Endothelial cell of umbilical vein (primary cell): ENCODE results near the gene PIEZO2. TPM values are rescaled to one million over a fixed set of nuclear protein-coding genes. Genes with fewer than 3 reads are reported as not detected.

Experiments used
- BruUV-seq: library from RNA; stranded (reverse); fragments of 400-500 nt; replicated peaks from 2 replicates; lab custom pipeline; 2021; lab: Mats Ljungman, UMichigan
- CTCF ChIA-PET: fragments of 300-600, 350-600 bp; sonication (Branson Sonifier 250); formaldehyde crosslinking; loops from one replicate; lab custom pipeline; 2021; ENCODE audit warnings: antibody characterized with exemption, inconsistent platforms; lab: Charles Lee
- POLR2A ChIA-PET: fragments of 300-600, 350-600 bp; sonication (Branson Sonifier 250); formaldehyde crosslinking; loops from one replicate; lab custom pipeline; 2021; ENCODE audit warnings: antibody characterized with exemption, inconsistent platforms; lab: Charles Lee
- DNase-seq: peaks from one replicate; pipeline ENCODE4 v3.0.0-alpha.2; 2011; ENCODE audit warnings: low read depth, low spot score
- FAIRE-seq: peaks from 2 replicates; lab custom pipeline; 2011; peaks lifted over from hg19 to GRCh38; lab: Jason Lieb, UNC
- H2AFZ ChIP-seq: 2 replicates; pipeline ENCODE4 v1.6.0; 2012; ENCODE audit warnings: low read depth, low read length, control low read depth, inconsistent platforms
- H3K27ac ChIP-seq: 2 replicates; pipeline ENCODE4 v1.5.1; 2011; ENCODE audit warnings: low read depth, mild to moderate bottlenecking, control low read depth, low read length, moderate library complexity; ENCODE audit not compliant: insufficient read depth
- H3K27me3 ChIP-seq, 2 experiments: 2 replicates each; pipeline versions ENCODE4 v1.6.0 to v1.6.1; 2011; ENCODE audit warnings: low read length in 2 of 2, mixed read lengths in 1 of 2; ENCODE audit not compliant: control insufficient read depth in 2 of 2, insufficient read depth in 2 of 2
- H3K36me3 ChIP-seq, 2 experiments: 2 replicates in 1 of 2; 3 replicates in 1 of 2; pipeline ENCODE4 v1.5.1; 2011; ENCODE audit warnings: low read length in 2 of 2, mild to moderate bottlenecking in 1 of 2, moderate library complexity in 1 of 2; ENCODE audit not compliant: control insufficient read depth in 2 of 2, insufficient read depth in 2 of 2; ENCODE audit errors: extremely low read depth in 1 of 2
- H3K4me1 ChIP-seq: 3 replicates; pipeline ENCODE4 v1.5.1; 2011; ENCODE audit warnings: mild to moderate bottlenecking, low read length; ENCODE audit not compliant: control insufficient read depth, insufficient read depth; ENCODE audit errors: extremely low read depth
- H3K4me2 ChIP-seq: 2 replicates; pipeline ENCODE4 v1.6.1; 2011; ENCODE audit warnings: low read length, control low read depth, mixed read lengths; ENCODE audit not compliant: insufficient read depth
- H3K4me3 ChIP-seq, 3 experiments: fragments of 200-600 bp in 1 of 3; sonication (generic), shearing (Covaris generic) in 1 of 3; replicated peaks in 1 of 3; 2 replicates each; pipeline ENCODE4 v1.5.1; 2011 to 2016; ENCODE audit warnings: control low read depth in 3 of 3, low read length in 3 of 3, mild to moderate bottlenecking in 2 of 3, inconsistent platforms in 1 of 3, low read depth in 1 of 3, moderate library complexity in 1 of 3; ENCODE audit not compliant: insufficient read depth in 1 of 3
- H3K79me2 ChIP-seq: 2 replicates; pipeline ENCODE4 v1.6.0; 2012; ENCODE audit warnings: low read length, inconsistent platforms; ENCODE audit not compliant: control insufficient read depth, insufficient read depth
- H3K9ac ChIP-seq: replicated peaks from 2 replicates; pipeline ENCODE3; 2011; ENCODE audit warnings: low read length, control low read depth; ENCODE audit not compliant: insufficient read depth; ENCODE audit errors: extremely low read depth
- H3K9me1 ChIP-seq: replicated peaks from 3 replicates; pipeline ENCODE4 v1.6.0; 2011; ENCODE audit warnings: mild to moderate bottlenecking, low read length; ENCODE audit not compliant: control insufficient read depth, insufficient read depth; ENCODE audit errors: extremely low read depth
- H3K9me3 ChIP-seq: replicated peaks from 2 replicates; pipeline ENCODE4 v1.5.1; 2012; ENCODE audit warnings: low read length, inconsistent platforms; ENCODE audit not compliant: control insufficient read depth, insufficient read depth
- H4K20me1 ChIP-seq: replicated peaks from 2 replicates; pipeline ENCODE3; 2011; ENCODE audit warnings: mild to moderate bottlenecking, low read length; ENCODE audit not compliant: control insufficient read depth, insufficient read depth; ENCODE audit errors: extremely low read depth
- CTCF ChIP-seq, 2 donors: IDR thresholded peaks; 1 replicate in 1 of 2; 2 replicates in 1 of 2; pipeline ENCODE4 v1.5.1; 2011; ENCODE audit warnings: low read length in 2 of 2, mild to moderate bottlenecking in 2 of 2, moderate library complexity in 2 of 2, control low read depth in 1 of 2, inconsistent platforms in 1 of 2, low read depth in 1 of 2; ENCODE audit not compliant: insufficient read depth in 1 of 2; ENCODE audit errors: extremely low read depth in 1 of 2
- EZH2 ChIP-seq: IDR thresholded peaks from 2 replicates; pipeline ENCODE4 v1.6.1; 2012; ENCODE audit warnings: borderline replicate concordance, low read depth, mild to moderate bottlenecking, moderate library complexity, low read length, inconsistent platforms; ENCODE audit not compliant: severe bottlenecking
- FOS ChIP-seq: IDR thresholded peaks from 2 replicates; pipeline ENCODE4 v1.6.1; 2011; ENCODE audit warnings: mild to moderate bottlenecking, low read length, moderate library complexity, borderline replicate concordance; ENCODE audit not compliant: insufficient read depth
- GATA2 ChIP-seq: IDR thresholded peaks from 2 replicates; pipeline ENCODE4 v1.7.0; 2011; ENCODE audit warnings: low read depth, mild to moderate bottlenecking, moderate library complexity, mixed read lengths, low read length; ENCODE audit not compliant: insufficient read length, insufficient read depth
- JUN ChIP-seq: IDR thresholded peaks from 2 replicates; pipeline ENCODE4 v1.6.1; 2011; ENCODE audit warnings: borderline replicate concordance, low read depth; ENCODE audit not compliant: insufficient read length, insufficient read depth
- MYC ChIP-seq: IDR thresholded peaks from one replicate; pipeline ENCODE4 v1.6.1; 2011; ENCODE audit warnings: mild to moderate bottlenecking, low read depth, low read length
- POLR2A ChIP-seq: IDR thresholded peaks from 2 replicates; pipeline ENCODE4 v1.6.1; 2012; ENCODE audit warnings: low read depth, mild to moderate bottlenecking, control low read depth, low read length
- POLR2AphosphoS5 ChIP-seq: IDR thresholded peaks from 2 replicates; pipeline ENCODE4 v1.6.1; 2012; ENCODE audit warnings: low read depth, mild to moderate bottlenecking, control low read depth, low read length, moderate library complexity; ENCODE audit not compliant: insufficient read depth
- dilution Hi-C: fragments of 300-500 bp; cut with MboI; formaldehyde crosslinking; loops from one replicate; pipeline ENCODE4 v1.15.0; 2019; ENCODE audit warnings: low sequenced_read_pairs; ENCODE audit not compliant: extremely low pct_ligation_motif_present
- intact Hi-C: fragments of 100-400 bp; cut with micrococcal nuclease; formaldehyde crosslinking; loops from one replicate; pipeline ENCODE4 v1.10.0; 2022
- polyA plus RNA-seq, 4 experiments: library from polyadenylated mRNA; depleted of rRNA in 3 of 4; stranded (reverse) in 3 of 4; unstranded in 1 of 4; fragments of >200 nt; gene quantifications; 2 replicates each; pipeline versions ENCODE4 v1.2.1 to v1.2.3, GENCODE V29; 2011 to 2012; ENCODE audit warnings: missing spikeins in 1 of 4
- total RNA-seq: library from RNA; stranded (reverse); gene quantifications from 2 replicates; pipeline ENCODE4 v1.2.3, GENCODE V29; 2021
- TF ChIP-seq, protein P1 (sequence below): IDR thresholded peaks from 2 replicates; pipeline ENCODE4 v1.6.1; 2011; ENCODE audit not compliant: insufficient read depth, insufficient read length

Gene PIEZO2
- total and polyA plus RNA-seq, 2 donors (not counting 3 experiments of a cell fraction or from before 2014, with no cell fraction given), result 1.7 to 11.2 TPM

DNA sequence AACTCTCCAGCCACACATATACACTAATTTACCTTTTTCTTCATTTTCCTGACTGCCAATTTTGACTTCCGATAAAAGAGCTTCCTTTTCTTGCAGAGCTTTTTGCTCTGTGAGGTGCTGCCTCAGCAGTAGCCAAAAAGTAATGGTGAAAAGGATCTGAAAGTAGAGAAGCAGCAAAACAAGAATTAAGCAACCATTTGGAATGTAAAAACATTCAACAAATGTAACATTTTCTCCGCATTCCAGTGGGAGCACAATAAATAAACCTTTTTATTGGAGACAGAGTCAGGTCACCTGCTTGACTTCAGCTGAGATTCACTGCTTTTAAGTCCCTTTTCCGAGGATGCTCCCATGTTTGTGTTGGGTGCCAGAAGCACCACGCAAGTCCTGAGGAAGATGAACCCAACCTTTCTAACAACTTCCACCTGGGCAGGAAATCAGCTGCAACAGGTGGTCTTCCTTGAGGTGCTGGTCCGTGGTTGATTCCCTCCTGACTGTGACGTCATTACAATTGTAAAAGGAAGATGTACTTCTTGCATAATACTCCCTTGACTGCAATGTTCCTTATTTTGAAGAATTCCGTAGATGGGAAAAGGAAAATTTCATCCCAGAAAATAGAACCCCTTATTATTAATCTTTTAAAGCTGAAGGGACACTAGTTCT is 358.1 kb downstream of the PIEZO2 start:
- BruUV-seq, result no TSS peak
- ChIA-PET CTCF (interaction anchor here (1.0 to 8.0 kb wide), 4 partner anchors 10 to 363 kb away, joined by 3 to 106 read pairs (median 4); no protein-coding TSS in a partner anchor), POLR2A (no interaction called here)
- H3K27me3 ChIP-seq, result no peaks in the 10 kb centered on the region
- H3K27ac ChIP-seq, result no peak overlapping the region
- H3K36me3 ChIP-seq, result no peaks in the 10 kb centered on the region
- no peaks in the 10 kb centered on the region for H3K9me3 ChIP-seq
- H4K20me1 ChIP-seq, result no peaks in the 10 kb centered on the region
- no peaks in the 10 kb centered on the region for H3K4me1 ChIP-seq
- H3K4me3 ChIP-seq, result no peak overlapping the region
- H2AFZ ChIP-seq, result no peak overlapping the region
- H3K9ac ChIP-seq, result no peak overlapping the region
- H3K9me1 ChIP-seq, result no peaks in the 10 kb centered on the region
- no peak for TF ChIP-seq FOS
- TF ChIP-seq MYC, result no peak
- TF ChIP-seq POLR2A, result no peak
- TF ChIP-seq GATA2, result no peak
- FAIRE-seq (no peak), DNase-seq (no peak)
- H3K79me2 ChIP-seq, result no peaks in the 10 kb centered on the region
- H3K4me2 ChIP-seq, result no peak overlapping the region
- dilution Hi-C loops (no loop called here), intact Hi-C loops (no loop called here)

DNA sequence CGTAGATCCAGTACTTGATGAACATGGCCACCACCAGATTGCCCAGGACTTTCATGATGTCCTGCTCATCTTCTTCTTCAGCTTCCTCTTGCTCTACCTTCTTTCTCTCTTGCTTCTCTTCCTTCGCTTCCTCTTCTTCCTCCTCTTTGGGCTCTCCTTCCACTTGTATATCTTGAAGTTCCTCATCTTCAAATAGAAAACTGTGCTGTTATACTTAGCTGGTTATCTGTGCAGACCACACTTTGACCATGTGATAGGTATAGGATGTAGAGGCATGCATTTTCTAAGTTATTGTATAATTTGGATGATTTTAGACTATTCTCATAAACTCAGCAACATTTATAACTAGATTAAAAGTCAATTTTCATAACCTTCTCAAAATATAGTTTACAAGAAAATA is 360.2 kb downstream of the PIEZO2 start:
- TF ChIP-seq GATA2, result no peak
- TF ChIP-seq POLR2A, result no peak
- no peak for TF ChIP-seq JUN
- no peak for TF ChIP-seq POLR2AphosphoS5
- no peak for TF ChIP-seq MYC
- TF ChIP-seq FOS, result no peak
- TF ChIP-seq CTCF (IDR thresholded peaks at IDR 0.05; ENCODE audit: extremely low read depth in 1 of 2, insufficient read depth in 1 of 2, low read depth in 1 of 2, low read length in 2 of 2), result no peak
- no peak for TF ChIP-seq EZH2
- TF ChIP-seq, protein P1, sequence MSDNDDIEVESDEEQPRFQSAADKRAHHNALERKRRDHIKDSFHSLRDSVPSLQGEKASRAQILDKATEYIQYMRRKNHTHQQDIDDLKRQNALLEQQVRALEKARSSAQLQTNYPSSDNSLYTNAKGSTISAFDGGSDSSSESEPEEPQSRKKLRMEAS, result no peak
- CTCF ChIA-PET, result interaction anchor here (1.0 to 8.0 kb wide), 8 partner anchors 10 to 764 kb away, joined by 3 to 106 read pairs (median 21); no protein-coding TSS in a partner anchor

More for the DNA sequence above, 360.2 kb downstream of the PIEZO2 start:
- Histone ChIP-seq H2AFZ (no peak overlapping the region), H3K4me2 (no peak overlapping the region), H3K36me3 (no peaks in the 10 kb centered on the region), H3K9ac (no peak overlapping the region), H3K9me3 (no peaks in the 10 kb centered on the region), H3K9me1 (no peaks in the 10 kb centered on the region), H3K27me3 (peaks cover 0 to 2% of the 10 kb centered on the region in 2 experiments), H4K20me1 (no peaks in the 10 kb centered on the region), H3K27ac (no peak overlapping the region), H3K4me1 (no peaks in the 10 kb centered on the region), H3K79me2 (no peaks in the 10 kb centered on the region), H3K4me3 (no peak overlapping the region)
- no TSS peak for BruUV-seq
- DNase-seq (no peak), FAIRE-seq (no peak)
- intact Hi-C loops (loop anchor here (5.0 kb wide), 1 partner anchor 763 kb away; no protein-coding TSS in a partner anchor), dilution Hi-C loops (no loop called here)
- POLR2A ChIA-PET, result no interaction called here
